GM19351 (cell line): ENCODE measurements around the gene BDP1.
"Not testable (repeated sequence)": the region's sequence is repeated elsewhere in the genome, so short reads cannot be mapped to it uniquely, and the experiment has no call there.

ENCODE experiments used
- ATAC-seq: cut with Tn5 transposase; IDR thresholded peaks from one replicate; pipeline ENCODE4 v1.9.1; 2021; ENCODE audit warnings: mild to moderate bottlenecking, moderate library complexity; ENCODE audit not compliant: unreplicated experiment

The BDP1 gene

DNA sequence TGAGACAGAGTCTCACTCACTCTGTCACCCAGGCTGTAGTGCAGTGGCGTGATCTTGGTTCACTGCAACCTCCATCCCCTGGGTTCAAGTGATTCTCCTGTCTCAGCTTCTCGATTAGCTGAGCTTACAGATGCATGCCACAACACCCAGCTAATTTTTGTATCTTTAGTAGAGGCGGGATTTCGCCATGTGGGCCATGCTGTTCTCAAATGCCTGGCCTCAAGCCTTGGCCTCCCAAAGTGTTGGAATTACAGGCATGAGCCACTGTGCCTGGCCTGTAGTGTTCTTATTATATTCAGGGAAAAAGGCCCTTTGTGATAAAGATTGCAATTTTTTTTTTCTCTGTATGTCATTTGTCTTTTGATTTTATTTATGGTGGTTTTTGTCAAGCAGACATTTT lies 107.7 kb downstream of the BDP1 start:
- no peak for ATAC-seq

DNA sequence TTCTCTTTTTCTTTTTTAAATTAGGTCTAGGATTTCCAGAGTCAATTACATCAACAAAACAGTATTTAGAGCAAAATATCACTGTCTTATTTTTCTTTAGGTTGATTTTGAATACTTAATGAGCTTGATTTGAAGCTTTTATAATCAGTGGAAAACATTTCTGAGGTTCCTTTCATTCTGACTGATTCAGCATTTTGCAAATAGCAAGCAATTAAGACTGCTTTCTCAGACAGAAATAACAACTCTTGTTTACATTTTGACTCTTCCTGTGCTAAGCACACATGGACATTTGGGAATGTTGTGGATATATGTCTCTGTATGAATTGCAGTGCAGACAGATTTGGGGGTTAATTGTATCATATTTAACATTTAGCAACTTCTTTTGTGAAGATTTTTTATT lies 109.4 kb downstream of the BDP1 start:
- ATAC-seq: no peak

DNA sequence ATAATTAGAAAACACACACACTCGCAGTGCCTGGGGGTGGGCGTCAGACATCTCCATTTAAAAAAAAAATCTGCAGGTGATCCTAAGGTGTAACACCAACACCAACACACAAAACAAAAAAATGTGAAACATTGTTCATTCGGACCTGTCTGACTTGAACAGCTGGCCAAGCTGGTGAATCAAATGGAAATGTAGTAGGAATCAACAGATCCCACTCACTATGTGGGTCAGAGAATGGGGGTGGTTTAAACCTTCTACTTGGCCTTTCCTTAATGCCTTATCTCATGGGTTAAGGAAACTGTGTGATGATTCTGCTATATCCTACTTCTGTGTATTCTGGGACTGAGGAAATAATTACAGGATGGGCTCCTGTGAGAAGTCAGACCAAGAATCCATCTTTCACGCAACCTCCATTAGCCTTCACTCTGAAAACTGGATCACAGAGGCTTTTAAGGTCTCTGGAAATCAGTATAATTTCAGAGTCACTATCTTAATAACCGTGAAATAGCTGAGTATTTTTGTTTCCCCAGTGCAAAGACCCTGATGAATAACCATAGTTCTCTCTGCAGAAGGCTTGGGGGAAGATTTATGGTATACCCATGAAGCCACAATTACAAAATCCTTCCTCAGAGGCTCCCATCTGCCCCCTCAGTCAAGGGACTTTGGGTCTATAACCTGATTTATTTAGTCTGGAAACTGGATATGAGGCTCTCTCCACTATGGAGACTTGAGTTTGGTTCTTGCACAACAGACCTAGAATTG lies 114.5 kb downstream of the BDP1 start:
- ATAC-seq: no peak

DNA sequence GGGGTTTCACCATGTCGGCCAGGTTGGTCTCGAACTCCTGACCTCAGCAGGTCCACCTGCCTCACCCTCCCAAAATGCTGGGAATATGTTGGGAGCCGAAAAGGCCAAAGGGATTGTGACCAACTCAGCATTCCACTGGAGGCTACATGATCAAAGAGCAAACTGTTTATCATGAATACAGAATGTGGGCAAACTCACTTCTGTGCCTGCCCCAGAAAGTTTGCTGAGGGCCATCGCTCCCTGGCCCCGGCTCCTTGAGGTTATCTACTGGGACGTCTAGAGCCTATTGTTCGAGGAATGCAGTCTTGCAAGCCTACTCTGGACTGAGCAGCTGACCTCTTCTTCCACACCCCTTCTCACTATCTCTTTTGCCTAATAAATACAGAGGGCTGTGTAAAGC lies 116.4 kb downstream of the BDP1 start:
- not testable (repeated sequence) for ATAC-seq

DNA sequence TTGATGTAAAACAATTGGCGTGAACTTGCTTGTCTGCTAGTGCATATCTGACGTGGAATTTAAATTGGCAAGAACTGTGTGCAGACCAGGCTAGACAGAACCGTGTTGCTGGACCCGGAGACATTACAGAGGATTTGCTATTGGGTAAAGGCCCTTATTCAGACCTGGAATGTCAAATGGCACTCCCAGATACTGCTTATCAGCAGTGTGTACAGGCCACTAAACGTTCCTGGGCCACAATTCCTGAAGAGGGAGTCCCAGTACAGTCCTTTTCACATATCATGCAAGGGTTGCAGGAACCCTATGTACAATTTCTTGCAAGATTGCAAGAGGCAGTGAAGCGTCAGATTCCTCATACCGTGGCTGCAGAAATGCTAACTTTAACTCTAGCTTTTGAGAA lies 118.1 kb downstream of the BDP1 start:
- no peak for ATAC-seq

DNA sequence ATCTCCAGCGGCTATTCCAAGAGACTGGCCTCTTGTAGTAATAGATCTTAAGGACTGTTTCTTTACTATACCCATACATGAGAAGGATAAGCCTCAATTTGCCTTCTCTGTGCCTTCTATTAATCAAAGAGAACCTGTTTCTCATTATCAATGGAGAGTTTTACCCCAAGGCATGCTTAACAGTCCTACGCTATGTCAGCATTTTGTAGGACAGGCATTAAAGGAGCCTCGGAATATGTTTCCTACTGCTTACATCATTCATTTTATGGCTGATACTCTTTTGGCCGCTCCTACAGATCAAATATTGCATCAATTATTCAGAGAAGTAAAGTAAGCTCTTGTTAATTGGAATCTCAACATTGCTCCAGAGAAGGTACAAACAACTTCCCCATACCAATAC lies 120.1 kb downstream of the BDP1 start:
- not testable (repeated sequence) for ATAC-seq

DNA sequence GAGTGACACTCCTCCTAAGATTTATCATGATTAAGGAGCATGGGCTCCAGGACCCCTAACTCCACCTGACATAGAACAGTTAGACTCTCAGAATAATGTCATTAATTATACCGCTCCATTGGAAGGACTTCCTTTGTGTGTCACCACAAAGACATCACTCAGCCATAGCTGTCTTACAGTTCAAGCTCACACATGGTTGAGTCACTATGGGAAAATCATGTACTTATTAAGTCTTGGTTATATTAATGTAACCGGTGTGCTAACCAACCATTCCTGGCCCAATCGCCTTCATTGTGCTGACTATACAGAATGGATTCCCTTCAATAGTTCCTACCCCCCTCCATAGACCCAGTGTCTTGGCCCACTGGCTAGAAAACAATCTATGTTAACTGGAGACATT lies 120.8 kb downstream of the BDP1 start:
- no peak for ATAC-seq

DNA sequence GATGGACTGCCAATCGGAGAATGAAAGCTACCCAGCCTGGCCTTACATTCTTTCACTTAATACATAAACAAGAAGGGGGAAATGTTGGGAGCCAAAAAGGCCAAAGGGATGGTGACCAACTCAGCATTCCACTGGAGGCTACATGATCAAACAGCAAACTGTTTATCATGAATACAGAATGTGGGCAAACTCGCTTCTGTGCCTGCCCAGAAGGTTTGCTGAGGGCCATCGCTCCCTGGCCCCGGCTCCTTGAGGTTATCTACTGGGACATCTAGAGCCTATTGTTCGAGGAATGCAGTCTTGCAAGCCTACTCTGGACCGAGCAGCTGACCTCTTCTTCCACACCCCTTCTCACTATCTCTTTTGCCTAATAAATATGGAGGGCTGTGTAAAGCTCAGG lies 122.4 kb downstream of the BDP1 start:
- ATAC-seq: not testable (repeated sequence)

DNA sequence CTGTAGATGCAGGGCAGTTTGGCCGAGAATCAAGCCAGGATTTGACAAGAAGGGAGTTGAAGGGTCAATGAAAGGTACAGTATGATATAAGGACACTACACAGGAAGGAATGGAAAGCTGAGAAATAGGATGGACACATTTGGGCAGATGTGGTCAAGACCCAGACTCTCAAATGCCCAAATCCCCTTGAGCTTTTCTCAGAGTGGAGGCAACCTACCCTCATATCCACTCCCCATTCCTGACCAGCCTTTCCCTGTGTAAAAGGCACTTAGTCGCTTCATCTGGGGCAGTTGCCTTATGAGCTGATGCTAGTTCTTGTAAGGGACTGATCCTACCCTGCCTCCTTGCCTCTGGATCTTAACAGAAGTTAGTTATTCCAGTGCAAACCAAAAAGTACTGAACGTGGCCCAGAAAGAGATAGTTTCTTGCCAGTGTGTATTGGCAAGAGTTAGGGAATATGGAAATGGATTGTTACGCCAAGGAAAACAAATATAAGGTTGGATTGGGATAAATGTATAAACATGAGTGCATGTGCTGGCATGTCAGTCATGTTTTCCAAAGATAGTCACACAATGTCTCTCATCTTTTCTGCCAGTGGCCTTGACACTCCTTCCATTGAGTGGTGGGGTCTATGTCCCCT lies 127.6 kb downstream of the BDP1 start:
- ATAC-seq: no peak

DNA sequence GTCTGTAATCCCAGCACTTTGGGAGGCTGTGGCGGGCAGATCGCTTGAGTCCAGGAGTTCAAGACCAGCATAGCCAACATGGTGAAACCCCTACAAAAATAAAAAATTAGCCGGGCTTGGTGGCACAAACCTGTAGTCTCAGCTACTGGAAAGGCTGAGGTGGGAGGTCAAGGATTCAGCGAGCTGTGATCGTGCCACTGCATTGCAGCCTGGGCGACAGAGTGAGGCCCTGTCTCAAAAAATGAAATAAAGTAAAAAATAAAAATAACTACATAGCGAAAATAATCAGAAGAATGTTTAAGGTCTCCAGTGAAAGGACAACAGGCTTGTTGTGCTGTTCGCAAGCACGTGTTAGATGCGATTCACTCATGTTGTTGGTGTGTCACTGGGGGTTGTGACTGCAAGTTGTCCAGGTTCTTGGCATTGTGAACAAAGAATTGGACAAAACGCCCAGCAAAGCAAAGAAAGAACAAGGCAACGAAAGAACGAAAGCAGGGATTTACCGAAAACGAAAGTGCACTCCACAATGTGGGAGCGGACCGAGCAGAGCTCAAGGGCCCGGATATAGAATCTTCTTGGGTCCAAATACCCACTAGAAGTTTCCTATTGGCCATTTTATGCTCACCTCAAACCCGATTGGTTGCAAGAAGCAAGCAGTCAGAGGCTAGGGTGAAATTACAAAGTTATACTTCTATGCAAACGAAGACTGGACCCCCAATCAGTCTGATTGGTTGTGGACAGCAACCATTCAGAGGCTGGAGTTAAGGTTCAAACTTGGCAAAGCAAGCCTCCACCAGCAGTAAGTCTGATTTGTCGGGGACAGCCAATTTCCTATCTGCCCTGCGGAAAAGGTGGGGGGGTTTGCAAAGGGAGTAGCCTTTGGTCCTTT lies 130.8 kb downstream of the BDP1 start:
- peak; percentile 4 for ATAC-seq

DNA sequence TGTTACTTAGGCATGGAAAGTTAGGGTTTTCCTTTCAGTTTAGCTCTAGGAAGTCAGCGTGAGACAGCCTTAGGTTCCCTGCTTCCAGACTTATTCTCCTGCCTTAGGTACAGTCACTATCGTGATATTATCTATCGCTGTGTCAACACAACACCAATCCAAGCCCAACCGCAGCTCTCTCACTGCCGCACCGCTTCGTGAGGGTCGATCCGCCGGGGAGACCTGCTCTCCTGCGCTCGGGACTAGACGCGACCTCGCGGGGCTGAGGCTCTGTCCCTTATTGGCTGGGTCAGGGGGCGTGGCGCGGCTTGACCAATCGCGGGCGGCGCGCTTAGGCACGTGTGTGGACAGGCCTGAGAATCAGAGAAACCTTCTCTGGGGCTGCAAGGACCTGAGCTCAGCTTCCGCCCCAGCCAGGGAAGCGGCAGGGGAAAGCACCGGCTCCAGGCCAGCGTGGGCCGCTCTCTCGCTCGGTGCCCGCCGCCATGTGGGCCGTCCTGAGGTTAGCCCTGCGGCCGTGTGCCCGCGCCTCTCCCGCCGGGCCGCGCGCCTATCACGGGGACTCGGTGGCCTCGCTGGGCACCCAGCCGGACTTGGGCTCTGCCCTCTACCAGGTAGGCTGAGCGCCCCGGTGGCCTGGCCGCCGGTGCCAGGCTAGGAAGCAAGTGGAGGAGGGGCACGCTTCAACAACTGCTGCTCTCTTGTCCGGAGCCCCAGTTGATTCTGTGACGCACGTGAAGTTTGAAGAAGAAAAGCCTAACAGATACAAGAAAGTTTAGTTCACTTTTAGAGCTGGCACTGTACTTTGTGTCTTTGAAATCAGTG lies 131.7 kb downstream of the BDP1 start, which contains the start of gene MCCC2:
Gene MCCC2, plus strand, starts transcription at position 400 of the 825 bp plus-strand sequence. Its CDS starts 86 bp downstream, at position 486.
- peak; percentile 96 for ATAC-seq

DNA sequence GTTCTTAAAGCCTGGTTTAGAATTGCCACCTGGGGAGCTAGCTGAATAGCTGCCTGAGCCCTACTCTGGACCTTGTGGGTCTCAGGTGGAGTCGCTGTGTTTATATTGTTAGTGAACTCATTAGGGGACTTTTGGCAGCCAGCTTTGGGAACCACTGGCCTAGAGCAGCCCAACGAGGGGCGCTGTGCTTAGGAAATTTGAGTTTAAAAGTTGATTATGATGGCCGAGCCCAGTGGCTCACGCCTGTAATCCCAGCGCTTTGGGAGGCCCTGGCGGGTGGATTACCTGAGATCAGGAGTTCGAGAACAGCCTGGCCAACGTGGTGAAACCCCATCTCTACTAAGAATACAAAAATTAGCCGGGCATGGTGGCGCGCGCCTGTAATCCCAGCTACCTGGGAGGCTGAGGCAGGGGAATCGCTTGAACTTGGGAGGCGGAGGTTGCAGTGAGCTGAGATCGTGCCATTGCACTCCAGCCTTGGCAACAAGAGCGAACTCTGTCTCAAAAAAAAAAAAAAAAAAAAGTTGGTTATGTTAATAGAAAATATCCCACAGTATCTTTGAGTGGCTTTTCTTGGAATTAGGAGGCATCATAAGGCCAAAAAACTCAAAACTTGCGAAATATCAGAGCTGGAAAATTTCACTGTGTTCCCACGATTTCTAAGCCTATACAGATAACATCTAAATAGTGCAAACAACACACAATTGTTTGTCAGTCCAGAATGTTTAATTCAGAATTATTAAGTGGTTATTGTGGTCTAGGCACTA lies 132.5 kb downstream of the BDP1 start:
- ATAC-seq: peak; percentile 6

DNA sequence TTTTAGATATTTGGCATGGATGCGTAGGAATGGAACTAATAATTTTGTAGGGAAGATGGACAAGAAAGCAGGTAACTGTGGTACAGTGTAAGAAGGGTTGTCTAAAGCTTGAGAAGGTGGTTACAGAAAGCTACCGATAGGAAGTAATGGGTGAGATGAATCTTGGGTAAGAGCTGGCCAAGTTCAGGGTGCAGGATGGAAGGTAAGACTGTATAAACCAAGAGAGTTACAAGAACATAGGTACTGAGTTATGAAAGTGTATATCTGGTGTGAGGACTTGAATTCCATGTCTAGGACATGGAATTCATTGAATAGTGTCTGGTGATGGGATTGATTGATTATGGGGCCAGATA lies 133.1 kb downstream of the BDP1 start:
- no peak for ATAC-seq

DNA sequence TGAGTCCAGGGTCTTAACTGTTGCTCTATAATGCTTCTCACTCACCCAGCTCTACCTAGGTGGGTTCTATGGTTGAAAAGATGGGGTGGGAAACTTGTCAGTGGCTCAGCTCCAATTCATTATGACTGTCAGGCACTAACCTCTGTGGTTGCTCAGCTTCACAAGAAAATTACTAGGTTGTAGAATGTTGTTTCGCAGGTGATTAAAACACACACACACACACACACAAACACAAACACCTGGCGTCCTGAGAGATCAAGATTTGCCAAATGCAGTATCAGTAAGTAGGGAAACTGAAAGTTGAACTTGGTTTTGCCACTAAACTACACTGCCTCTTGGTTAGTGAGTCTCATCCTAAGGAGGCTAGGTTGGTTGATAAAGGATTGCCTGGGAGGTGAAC lies 134.5 kb downstream of the BDP1 start:
- no peak for ATAC-seq

DNA sequence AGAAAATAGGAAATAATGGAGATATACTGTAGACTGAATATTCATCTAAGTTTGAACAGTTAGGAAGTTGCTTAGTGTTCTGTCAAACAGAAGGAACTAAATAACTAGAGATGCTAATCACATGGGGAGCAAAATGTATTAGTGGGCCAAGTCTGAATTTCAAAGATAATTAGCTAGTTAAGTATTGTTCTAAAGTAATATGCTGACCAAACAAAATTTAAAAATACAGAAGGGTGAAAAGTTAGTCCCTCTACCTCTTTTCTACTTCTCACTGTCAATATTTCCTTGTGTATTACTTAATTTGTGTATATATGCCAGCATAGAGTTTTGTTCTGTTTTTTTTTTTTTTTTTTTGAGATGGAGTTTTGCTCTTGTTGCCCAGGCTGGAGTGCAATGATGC lies 135.6 kb downstream of the BDP1 start:
- no peak for ATAC-seq

DNA sequence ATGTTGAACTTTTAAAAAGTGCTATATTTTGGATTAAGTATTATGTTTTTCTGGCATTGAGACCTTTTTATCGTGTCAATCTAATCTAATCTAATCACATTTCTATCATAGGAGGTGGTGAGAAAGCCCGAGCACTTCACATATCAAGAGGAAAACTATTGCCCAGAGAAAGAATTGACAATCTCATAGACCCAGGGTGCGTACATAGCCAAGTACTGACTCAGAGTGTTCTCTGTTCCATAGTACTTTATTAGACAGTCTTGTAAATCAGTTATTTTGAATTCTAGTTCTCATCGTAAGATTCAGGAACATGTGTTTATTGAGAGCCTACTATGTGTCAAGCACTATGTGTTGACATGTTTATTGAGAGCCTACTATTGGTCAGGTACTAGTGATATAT lies 140.7 kb downstream of the BDP1 start:
- no peak for ATAC-seq

DNA sequence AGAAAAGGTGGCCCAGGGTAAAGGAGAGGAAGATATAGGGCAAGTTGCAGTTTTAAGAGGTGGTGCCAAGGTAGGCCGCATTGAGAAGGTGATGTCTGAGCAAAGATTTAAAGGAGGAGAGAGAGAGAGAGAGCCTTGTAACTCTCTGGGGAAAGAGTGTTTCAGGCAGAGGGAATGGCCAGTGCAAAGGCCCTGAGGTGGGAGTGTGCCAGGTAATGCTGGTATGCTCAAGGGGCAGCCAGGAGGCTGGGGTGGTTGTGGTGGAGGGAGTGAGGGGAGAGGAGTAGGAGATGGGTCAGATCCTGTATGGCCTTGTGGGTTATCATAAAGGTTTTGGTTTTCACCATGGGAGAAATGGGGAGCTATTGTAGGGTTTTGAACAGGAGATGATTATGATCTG lies 141.6 kb downstream of the BDP1 start:
- ATAC-seq: no peak

DNA sequence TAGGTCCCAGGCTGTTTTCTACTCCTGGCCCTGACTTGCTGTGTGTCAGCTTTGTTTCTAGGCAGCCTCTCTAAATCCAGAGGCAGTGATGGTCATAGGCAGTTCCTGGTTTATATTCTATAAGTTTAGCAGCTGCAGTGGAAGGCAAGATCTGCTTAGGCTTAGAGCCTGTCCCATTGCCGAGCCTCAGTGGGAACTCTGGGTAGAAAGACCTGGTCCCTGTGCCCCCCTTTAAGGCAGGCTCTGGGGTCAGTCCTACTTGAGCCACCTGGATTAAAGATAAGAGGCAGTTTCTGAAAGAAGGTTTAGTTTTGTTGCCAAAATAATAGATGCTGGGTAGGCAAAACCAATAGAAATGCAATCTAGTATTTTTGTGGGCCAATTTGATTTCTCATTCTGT lies 145.3 kb downstream of the BDP1 start:
- no peak for ATAC-seq

DNA sequence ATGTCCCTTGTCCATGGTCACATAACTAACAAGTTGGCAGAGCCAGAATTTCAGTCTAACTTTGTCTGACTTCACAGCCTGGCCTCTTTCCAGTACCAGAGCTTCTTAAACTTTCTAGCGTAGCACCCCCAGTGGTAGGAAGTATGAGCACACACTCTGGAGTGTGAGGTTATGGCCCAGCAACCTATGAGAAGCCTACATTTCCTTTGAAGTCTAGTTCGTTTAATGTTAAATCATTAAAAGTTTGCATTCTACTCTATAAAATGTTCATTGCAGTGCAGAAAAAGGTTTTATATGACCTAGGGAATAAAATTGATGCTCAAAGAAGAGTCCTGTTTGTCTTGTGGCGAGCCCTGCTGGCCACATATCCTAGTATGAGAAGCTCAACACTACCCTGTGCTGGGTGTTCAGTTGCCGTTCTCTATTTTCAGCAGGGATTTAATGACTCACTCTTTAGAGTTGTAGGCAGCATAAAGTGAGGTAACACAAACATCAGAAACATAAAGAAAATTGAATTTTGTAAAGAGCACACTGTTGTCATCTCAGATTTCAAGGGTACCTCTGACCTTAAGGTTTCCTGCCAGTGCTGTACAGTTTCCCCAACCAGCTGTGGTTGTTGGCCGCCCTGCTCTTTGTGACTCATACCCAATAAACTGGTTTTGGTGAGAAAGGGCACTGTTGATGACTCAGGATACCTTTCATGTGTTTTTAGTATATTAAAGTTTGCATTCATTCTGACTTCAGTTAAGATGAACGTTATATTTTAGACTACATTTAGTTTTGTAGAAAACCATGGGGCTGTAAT lies 146.0 kb downstream of the BDP1 start:
- ATAC-seq: peak; percentile 95
